ENCODE results near the gene PF4V1.

Gene PF4V1

DNA sequence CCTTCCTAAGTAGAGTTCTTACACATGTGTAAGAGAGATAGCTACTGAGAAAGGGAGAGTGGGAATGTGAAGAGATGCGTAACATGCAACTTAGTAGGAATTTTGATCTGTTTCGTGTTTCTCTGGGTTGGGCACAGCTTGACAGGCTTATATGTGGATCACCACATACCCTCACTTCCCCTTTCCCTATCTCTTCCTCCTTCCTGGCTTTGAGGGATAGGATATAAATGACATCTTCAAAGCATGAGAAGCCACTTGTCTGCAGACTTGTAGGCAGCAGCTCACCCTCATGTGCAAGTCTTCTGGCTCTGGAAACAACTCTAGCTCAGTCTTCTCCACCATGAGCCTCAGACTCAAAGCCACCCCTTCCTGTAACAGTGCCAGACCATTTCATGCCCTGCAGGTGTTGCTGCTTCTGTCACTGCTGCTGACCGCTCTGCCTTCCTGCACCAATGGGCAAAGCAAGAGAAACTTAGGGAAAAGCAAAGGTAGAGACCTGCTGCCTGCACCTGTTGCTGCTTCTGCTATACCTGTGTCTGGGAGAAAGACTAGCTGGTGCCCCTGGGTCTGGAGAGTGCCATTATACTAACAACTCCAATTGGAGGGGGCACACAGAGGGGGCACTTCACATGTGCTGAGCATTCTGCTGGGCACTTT, 5.4 kb upstream of the PF4V1 start:
- no peak for DNase-seq (ENCODE audit: low read depth in 2 of 2)

GRCh38 chr4:73848183-73848777, 4.8 kb upstream of the PF4V1 start:
- DNase-seq (ENCODE audit: low read depth in 2 of 2): no peak

GRCh38 chr4:73850261-73850970, 2.7 kb upstream of the PF4V1 start:
- no peak for DNase-seq (ENCODE audit: low read depth in 2 of 2)

DNA sequence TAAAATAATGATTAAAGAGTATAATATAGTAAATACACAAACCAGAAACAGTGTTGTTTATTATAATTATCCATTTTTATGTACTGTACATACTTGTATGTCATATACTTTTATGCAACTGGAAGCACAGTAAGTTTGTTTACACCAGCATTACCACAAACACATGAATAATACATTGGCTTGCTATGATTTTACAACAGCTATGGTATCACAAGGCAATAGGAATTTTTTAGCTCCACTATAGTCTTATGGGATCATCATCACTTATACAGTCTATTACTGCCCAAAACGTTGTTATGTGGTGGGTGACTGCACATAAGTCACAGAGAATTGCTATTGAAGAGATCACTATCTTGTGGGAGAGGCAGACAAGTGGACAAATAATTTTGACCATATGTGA, 1.8 kb upstream of the PF4V1 start:
- DNase-seq (ENCODE audit: low read depth in 2 of 2): no peak

DNA sequence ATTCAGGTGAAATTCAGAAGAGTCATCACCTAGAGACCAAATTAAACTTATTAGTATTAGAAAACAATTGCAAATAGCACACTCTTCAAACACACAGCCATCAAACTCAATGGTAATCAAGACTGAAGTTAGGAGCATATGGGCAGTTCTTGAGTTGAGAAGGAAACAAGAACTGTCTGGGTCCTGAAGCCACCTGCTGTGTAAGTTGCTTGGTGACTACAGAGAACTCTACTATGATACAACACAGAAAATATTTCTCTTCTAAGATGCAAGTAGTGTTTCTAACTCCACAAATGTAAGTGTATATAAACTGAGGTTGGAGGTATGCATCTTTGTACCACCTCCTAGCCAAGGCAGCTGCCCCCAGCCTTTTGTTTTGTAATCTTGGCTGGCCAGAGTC, 325 bp upstream of the PF4V1 start:
- no peak for DNase-seq (ENCODE audit: low read depth in 2 of 2)

GRCh38 chr4:73853718-73854473, 800 bp downstream of the PF4V1 start:
- no peak for DNase-seq (ENCODE audit: low read depth in 2 of 2)

DNA sequence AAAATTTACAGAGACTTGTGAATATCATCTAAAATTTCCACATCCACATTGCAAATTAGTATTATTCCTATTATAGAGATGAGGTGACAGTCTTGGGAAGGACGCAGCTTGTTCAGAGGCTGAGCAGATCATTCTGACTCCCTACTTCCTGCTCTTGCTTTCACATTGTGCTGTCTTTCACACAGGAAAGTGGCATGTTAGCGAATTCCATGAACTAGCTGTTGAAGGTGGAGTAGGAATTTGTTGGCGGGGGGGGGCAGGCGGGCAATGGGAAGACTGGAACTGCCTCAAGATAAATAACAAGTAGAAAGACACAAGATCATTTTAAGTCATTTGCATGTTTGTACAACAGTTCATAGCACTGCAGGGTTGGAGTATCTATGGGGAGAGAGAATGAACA, 2.3 kb downstream of the PF4V1 start:
- DNase-seq (ENCODE audit: low read depth in 2 of 2): no peak

GRCh38 chr4:73856518-73856917, 3.4 kb downstream of the PF4V1 start:
- DNase-seq (ENCODE audit: low read depth in 2 of 2): no peak

- DNase-seq (ENCODE audit: low read depth in 2 of 2): no peak
Observed at GRCh38 chr4:73859614-73860088, 6.6 kb downstream of the PF4V1 start.

- no peak for DNase-seq (ENCODE audit: low read depth in 2 of 2)
Observed at GRCh38 chr4:73860181-73860580, 7.1 kb downstream of the PF4V1 start.

- no peak for DNase-seq (ENCODE audit: low read depth in 2 of 2)
Observed at GRCh38 chr4:73860917-73861316, 7.8 kb downstream of the PF4V1 start.

- DNase-seq (ENCODE audit: low read depth in 2 of 2): no peak
Observed at GRCh38 chr4:73862322-73862721, 9.2 kb downstream of the PF4V1 start.

GRCh38 chr4:73864365-73864764, 11.3 kb downstream of the PF4V1 start:
- no peak for DNase-seq (ENCODE audit: low read depth in 2 of 2)

DNA sequence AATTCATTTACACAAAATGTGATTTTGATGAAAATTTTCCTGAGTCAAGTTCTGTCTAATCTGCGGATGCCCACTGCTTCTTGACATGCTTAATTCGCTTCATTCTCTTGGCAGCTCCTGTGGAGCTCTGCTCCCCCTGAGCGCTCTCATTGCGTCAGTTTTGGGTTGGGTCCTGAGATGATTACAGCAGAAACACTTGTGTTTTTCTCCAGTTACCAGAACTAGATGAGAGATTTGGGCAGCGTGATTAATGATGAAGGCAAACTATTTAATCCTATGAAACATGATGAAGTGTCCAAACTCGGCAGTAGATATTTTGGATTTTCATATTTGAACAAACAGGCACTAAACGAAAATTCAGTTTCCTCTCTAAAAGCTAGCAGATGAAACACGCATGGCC, 11.9 kb downstream of the PF4V1 start:
- no peak for DNase-seq (ENCODE audit: low read depth in 2 of 2)

DNA sequence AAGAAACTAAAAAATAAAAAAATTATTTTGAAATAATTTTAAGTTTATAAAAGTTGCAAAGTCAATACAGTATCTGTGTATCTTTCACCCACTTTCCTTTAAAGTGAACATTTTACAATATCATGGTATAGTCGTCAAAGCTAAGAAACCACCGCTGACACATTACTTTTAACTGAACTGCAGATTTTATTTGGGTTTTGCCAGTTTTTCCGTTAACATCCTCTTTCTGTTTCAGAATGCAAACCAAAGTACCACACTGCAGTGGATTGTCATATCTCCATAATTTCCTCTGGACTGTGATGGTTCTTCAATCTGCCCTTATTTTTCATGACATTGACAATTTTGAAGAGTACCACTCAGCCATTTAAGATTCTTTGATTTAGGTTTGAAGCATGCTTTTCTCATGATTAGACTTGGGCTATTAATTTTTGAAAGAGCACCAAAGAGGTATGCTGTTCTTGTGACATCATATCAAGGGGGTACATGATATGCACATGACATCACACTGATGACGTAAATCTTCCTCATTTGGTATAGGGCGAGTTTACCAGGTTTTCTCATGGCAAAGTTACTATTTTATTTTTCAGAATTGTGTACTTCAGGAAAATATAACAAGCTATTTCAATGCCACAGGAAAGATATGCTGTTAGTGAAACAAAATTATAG, 12.5 kb downstream of the PF4V1 start:
- DNase-seq (ENCODE audit: low read depth in 2 of 2): no peak

DNA sequence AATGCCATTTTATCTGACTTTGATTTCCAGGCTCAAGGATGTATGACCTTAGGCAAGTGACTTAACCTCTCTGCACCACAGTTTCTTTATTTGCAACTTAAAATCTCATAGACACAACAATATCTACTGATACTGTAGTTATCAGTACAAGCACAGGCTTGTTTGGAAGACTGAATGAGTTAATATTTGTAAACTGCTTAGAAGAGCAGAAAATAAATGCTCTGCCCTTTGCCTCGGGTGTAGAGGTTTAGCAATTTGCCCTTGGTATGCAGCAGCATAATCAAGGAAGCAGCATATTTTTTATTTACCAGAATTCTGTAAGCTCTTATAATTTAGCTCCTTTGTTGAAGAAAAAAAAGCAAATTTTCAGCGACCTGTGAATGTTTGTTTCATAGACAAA, 13.2 kb downstream of the PF4V1 start:
- no peak for DNase-seq (ENCODE audit: low read depth in 2 of 2)

DNA sequence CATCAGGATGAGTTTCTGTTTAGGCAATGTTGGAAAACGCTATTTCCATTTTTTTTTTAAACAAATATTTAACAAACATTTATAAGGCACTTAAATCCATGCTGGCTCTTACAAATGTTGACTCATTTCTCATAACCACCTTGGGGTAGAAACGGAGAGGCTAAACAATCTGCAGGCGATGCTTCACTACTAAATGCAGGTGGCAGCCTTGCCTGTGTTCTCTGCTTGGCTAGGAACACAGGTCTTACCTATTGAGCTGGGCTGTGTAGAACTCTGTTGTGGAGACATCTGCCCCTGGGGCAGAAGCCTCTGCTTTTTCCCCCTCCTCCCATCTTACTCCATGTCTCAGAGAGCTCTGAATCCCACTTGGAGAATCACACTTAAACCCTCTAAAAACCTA, 14.7 kb downstream of the PF4V1 start:
- no peak for DNase-seq (ENCODE audit: low read depth in 2 of 2)

DNA sequence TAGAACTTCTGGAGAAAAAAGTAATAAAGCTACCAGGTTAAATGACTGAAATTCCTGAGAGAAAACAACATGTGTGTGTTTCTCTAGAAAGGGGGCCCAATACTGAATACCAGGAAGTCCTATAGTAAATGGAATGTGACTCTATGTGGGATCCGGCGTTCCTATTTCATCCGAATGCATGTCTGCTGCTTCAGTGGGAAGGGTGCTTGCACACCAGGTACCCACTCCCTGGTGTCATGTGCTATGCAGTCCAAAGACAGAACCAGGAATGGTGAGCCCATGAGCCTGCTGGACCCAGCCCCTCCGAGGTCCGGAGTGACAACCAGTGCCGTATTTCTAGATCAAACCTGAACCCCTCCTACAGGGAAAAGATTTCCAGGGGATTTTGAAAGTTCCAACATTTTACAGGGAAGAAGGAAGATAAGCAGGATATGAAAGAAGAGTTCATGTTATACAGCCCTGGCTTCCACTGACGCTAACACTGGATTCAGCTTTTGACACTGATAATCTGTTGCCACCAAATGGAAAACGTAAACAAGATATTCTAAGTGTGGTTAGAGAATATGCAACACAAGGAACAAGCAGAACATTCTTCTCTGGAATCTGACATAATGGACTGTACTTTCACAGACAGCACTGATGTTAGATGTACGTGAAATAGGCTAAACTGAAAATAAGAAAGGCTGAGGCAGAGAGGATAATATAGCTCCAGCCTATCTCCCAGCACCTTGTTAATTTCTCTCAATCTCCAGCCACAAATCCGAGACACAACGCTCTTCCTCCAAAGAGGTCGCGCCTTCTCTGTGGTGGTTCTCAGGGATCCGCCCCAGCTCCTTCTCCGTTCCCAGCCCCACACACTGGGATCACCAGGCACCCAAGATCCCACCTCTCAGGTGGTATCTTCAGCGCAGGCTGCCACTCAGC, 15.4 kb downstream of the PF4V1 start:
- DNase-seq (ENCODE audit: low read depth in 2 of 2): no peak

DNA sequence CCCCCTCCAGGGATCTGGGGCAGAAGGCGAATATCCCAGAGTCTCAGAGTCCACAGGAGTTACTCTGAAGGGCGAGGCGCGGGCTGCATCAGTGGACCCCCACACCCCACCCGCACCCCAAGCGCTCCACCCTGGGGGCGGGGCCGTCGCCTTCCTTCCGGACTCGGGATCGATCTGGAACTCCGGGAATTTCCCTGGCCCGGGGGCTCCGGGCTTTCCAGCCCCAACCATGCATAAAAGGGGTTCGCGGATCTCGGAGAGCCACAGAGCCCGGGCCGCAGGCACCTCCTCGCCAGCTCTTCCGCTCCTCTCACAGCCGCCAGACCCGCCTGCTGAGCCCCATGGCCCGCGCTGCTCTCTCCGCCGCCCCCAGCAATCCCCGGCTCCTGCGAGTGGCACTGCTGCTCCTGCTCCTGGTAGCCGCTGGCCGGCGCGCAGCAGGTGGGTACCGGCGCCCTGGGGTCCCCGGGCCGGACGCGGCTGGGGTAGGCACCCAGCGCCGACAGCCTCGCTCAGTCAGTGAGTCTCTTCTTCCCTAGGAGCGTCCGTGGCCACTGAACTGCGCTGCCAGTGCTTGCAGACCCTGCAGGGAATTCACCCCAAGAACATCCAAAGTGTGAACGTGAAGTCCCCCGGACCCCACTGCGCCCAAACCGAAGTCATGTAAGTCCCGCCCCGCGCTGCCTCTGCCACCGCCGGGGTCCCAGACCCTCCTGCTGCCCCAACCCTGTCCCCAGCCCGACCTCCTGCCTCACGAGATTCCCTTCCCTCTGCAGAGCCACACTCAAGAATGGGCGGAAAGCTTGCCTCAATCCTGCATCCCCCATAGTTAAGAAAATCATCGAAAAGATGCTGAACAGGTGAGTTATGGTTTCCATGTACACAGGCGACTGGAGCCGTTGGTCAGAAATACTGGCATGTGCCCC, 16.3 kb downstream of the PF4V1 start, which contains the start of gene CXCL1:
Gene CXCL1 (plus strand): TSS at position 264 of the 926 bp plus-strand sequence. CDS start 78 bp downstream, at position 342.
- no peak for DNase-seq (ENCODE audit: low read depth in 2 of 2)

DNA sequence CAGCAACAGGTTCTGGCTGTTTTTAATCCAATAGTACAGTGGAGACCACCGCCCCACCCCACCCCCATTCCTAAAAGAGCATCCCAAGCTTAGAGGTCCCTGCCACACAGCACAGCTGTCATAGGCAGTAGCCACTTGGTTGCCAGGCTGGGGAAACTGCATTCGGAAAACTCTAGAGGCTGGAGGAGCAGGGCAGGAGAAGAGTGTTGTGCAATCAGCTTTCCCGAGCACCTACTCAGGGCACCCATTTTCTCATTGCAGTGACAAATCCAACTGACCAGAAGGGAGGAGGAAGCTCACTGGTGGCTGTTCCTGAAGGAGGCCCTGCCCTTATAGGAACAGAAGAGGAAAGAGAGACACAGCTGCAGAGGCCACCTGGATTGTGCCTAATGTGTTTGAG, 17.2 kb downstream of the PF4V1 start:
- no peak for DNase-seq (ENCODE audit: low read depth in 2 of 2)
